ENCODE measurements around the gene PMAIP1. TPM values are rescaled to one million over a fixed set of nuclear protein-coding genes. Genes with fewer than 3 reads are reported as not detected.

The PMAIP1 gene
- polyA plus RNA-seq, 3 donors: 40.8 to 56.6 (median 55.7) TPM

- Mint-ChIP-seq H3K27ac (peak overlapping the region in 1 of 7 donors; percentile 16), H3K4me3 (no peak overlapping the region), H3K36me3 (no peaks in the 10 kb centered on the region), H3K27me3 (ENCODE audit: low read depth in 3 of 3) (peaks cover 1 to 5% (median 1%) of the 10 kb centered on the region in 3 donors), H3K9me3 (peaks cover 0 to 4% (median 2%) of the 10 kb centered on the region in 7 donors), H3K4me1 (peaks cover 7% of the 10 kb centered on the region)
- no peak overlapping the region for H3K4me3 ChIP-seq (replicated peaks in 1 of 3; ENCODE audit: low read depth in 2 of 3, low read length in 3 of 3)
- no peak overlapping the region for H3K27ac ChIP-seq (ENCODE audit: low read depth in 1 of 2, low read length in 2 of 2)
- 97% methylated on average over 4 of the region's 8 CpGs for WGBS (ENCODE audit: insufficient coverage)
- no peaks in the 10 kb centered on the region for H3K27me3 ChIP-seq (ENCODE audit: control insufficient read depth in 2 of 2, insufficient read depth in 2 of 2, low read length in 2 of 2)
- no peak overlapping the region for H3K9ac ChIP-seq (ENCODE audit: insufficient read depth, low read length, poor library complexity, severe bottlenecking)
- H3K4me2 ChIP-seq (replicated peaks; ENCODE audit: extremely low read depth, low read length, poor library complexity, severe bottlenecking): no peak overlapping the region
- H3K36me3 ChIP-seq (replicated peaks in 1 of 2; ENCODE audit: control insufficient read depth in 1 of 2, insufficient read depth in 2 of 2, low read length in 2 of 2): no peaks in the 10 kb centered on the region
- H3K4me1 ChIP-seq (ENCODE audit: control insufficient read depth in 1 of 2, insufficient read depth in 2 of 2, low read length in 2 of 2): no peaks in the 10 kb centered on the region
- intact Hi-C loops (cut with micrococcal nuclease): no loop called here
- H2AFZ ChIP-seq (ENCODE audit: insufficient read depth, low read depth, low read length, poor library complexity, severe bottlenecking): no peak overlapping the region
- no peak for TF ChIP-seq CTCF (IDR thresholded peaks at IDR 0.05)
- no peaks in the 10 kb centered on the region for H3K79me2 ChIP-seq (ENCODE audit: insufficient read depth, low read length)
- no peaks in the 10 kb centered on the region for H4K20me1 ChIP-seq (ENCODE audit: insufficient read depth, low read length)
- DNase-seq: no peak
- no peaks in the 10 kb centered on the region for H3K9me3 ChIP-seq (replicated peaks in 1 of 2; ENCODE audit: control insufficient read depth in 1 of 2, insufficient read depth in 1 of 2, low read length in 2 of 2)
These were observed 47.9 kb upstream of the PMAIP1 start for GRCh38 chr18:59851784-59852399.

GRCh38 chr18:59852548-59852947 is 47.2 kb upstream of the PMAIP1 start:
- DNase-seq: no peak
- Mint-ChIP-seq H3K27me3 (ENCODE audit: low read depth in 3 of 3) (peaks cover 1 to 8% (median 2%) of the 10 kb centered on the region in 3 donors), H3K4me1 (peaks cover 6% of the 10 kb centered on the region), H3K9me3 (peaks cover 0 to 4% (median 1%) of the 10 kb centered on the region in 7 donors), H3K4me3 (no peak overlapping the region), H3K36me3 (no peaks in the 10 kb centered on the region), H3K27ac (no peak overlapping the region)
- no peak overlapping the region for H3K4me3 ChIP-seq (replicated peaks in 1 of 3; ENCODE audit: low read depth in 2 of 3, low read length in 3 of 3)
- intact Hi-C loops (cut with micrococcal nuclease): no loop called here
- no peak overlapping the region for H3K27ac ChIP-seq (ENCODE audit: low read depth in 1 of 2, low read length in 2 of 2)
- WGBS (ENCODE audit: insufficient coverage): 100% methylated on average over 1 of the region's 2 CpGs
- H3K36me3 ChIP-seq (replicated peaks in 1 of 2; ENCODE audit: control insufficient read depth in 1 of 2, insufficient read depth in 2 of 2, low read length in 2 of 2): no peaks in the 10 kb centered on the region
- H4K20me1 ChIP-seq (ENCODE audit: insufficient read depth, low read length): no peaks in the 10 kb centered on the region
- H3K27me3 ChIP-seq (ENCODE audit: control insufficient read depth in 2 of 2, insufficient read depth in 2 of 2, low read length in 2 of 2): no peaks in the 10 kb centered on the region
- H2AFZ ChIP-seq (ENCODE audit: insufficient read depth, low read depth, low read length, poor library complexity, severe bottlenecking): no peak overlapping the region
- no peaks in the 10 kb centered on the region for H3K9me3 ChIP-seq (replicated peaks in 1 of 2; ENCODE audit: control insufficient read depth in 1 of 2, insufficient read depth in 1 of 2, low read length in 2 of 2)
- no peaks in the 10 kb centered on the region for H3K79me2 ChIP-seq (ENCODE audit: insufficient read depth, low read length)
- H3K9ac ChIP-seq (ENCODE audit: insufficient read depth, low read length, poor library complexity, severe bottlenecking): no peak overlapping the region
- no peaks in the 10 kb centered on the region for H3K4me1 ChIP-seq (ENCODE audit: control insufficient read depth in 1 of 2, insufficient read depth in 2 of 2, low read length in 2 of 2)
- TF ChIP-seq CTCF (IDR thresholded peaks at IDR 0.05): no peak
- H3K4me2 ChIP-seq (replicated peaks; ENCODE audit: extremely low read depth, low read length, poor library complexity, severe bottlenecking): no peak overlapping the region

Data from CD14-positive monocyte (primary cell).